ENCODE results near the gene CALN1.

The CALN1 gene

GRCh38 chr7:72028267-72028666 is 383.9 kb downstream of the CALN1 start:
- DNase-seq = no peak

GRCh38 chr7:72025381-72025960 is 386.7 kb downstream of the CALN1 start:
- no peak for DNase-seq

- DNase-seq = no peak
These were observed 388.2 kb downstream of the CALN1 start for GRCh38 chr7:72023926-72024325.

GRCh38 chr7:72021716-72022115 is 390.4 kb downstream of the CALN1 start:
- DNase-seq = no peak

GRCh38 chr7:72020311-72020710 is 391.8 kb downstream of the CALN1 start:
- no peak for DNase-seq

- no peak for DNase-seq
These were observed 392.7 kb downstream of the CALN1 start for GRCh38 chr7:72019436-72019835.

- no peak for DNase-seq
These were observed 394.4 kb downstream of the CALN1 start for GRCh38 chr7:72017756-72018155.

- DNase-seq = no peak
These were observed 395.6 kb downstream of the CALN1 start for GRCh38 chr7:72016574-72016973.

- no peak for DNase-seq
These were observed 397.0 kb downstream of the CALN1 start for GRCh38 chr7:72015136-72015535.

- no peak for DNase-seq
These were observed 405.1 kb downstream of the CALN1 start for GRCh38 chr7:72007018-72007417.

GRCh38 chr7:72003236-72003635 is 408.9 kb downstream of the CALN1 start:
- no peak for DNase-seq

GRCh38 chr7:71996141-71996540 is 416.0 kb downstream of the CALN1 start:
- DNase-seq = no peak

- DNase-seq = no peak
These were observed 417.0 kb downstream of the CALN1 start for GRCh38 chr7:71995111-71995510.

- no peak for DNase-seq
These were observed 420.6 kb downstream of the CALN1 start for GRCh38 chr7:71991586-71991985.

- DNase-seq = no peak
These were observed 422.0 kb downstream of the CALN1 start for GRCh38 chr7:71990138-71990462.

- no peak for DNase-seq
These were observed 423.9 kb downstream of the CALN1 start for GRCh38 chr7:71988201-71988600.

GRCh38 chr7:71987200-71987767 is 424.9 kb downstream of the CALN1 start:
- DNase-seq = no peak

GRCh38 chr7:71984348-71984747 is 427.8 kb downstream of the CALN1 start:
- no peak for DNase-seq

- DNase-seq = no peak
These were observed 429.3 kb downstream of the CALN1 start for GRCh38 chr7:71982851-71983250.

GRCh38 chr7:71976645-71977044 is 435.5 kb downstream of the CALN1 start:
- DNase-seq = no peak

- no peak for DNase-seq
These were observed 437.5 kb downstream of the CALN1 start for GRCh38 chr7:71974611-71975010.

- no peak for DNase-seq
These were observed 439.6 kb downstream of the CALN1 start for GRCh38 chr7:71972534-71972933.

GRCh38 chr7:71970725-71971124 is 441.4 kb downstream of the CALN1 start:
- no peak for DNase-seq

- no peak for DNase-seq
These were observed 449.5 kb downstream of the CALN1 start for GRCh38 chr7:71962636-71963035.

- DNase-seq = no peak
These were observed 450.9 kb downstream of the CALN1 start for GRCh38 chr7:71961283-71961682.

All from right hindlimb (tissue), 1 donor.